HEK293T (cell line): ENCODE measurements around the gene SHISAL1.

Source experiments
- CTCF ChIA-PET: fragments of 350-600 bp; formaldehyde crosslinking; extraction: SDS; loops from one replicate; lab custom pipeline; 2021; ENCODE audit warnings: antibody characterized with exemption, inconsistent platforms; lab: Yijun Ruan, JAX
- POLR2A ChIA-PET: fragments of 350-600 bp; formaldehyde crosslinking; extraction: SDS; loops from one replicate; lab custom pipeline; 2020; ENCODE audit warnings: antibody characterized with exemption, inconsistent platforms; lab: Yijun Ruan, JAX
- DNase-seq: peaks from one replicate; pipeline ENCODE4 v3.0.0; 2012; ENCODE audit warnings: mixed read lengths; ENCODE audit errors: extremely low spot score
- ARNT ChIP-seq: fragments of 450-650 bp; IDR thresholded peaks from 2 replicates; pipeline ENCODE4 v1.6.1; 2017; ENCODE audit warnings: mild to moderate bottlenecking
- BHLHE40 ChIP-seq: fragments of 450-650 bp; IDR thresholded peaks from 2 replicates; pipeline ENCODE4 v1.6.1; 2016; ENCODE audit warnings: mild to moderate bottlenecking, moderate library complexity, borderline replicate concordance
- CTBP1 ChIP-seq: fragments of 450-650 bp; IDR thresholded peaks from 2 replicates; pipeline ENCODE4 v1.6.1; 2016; ENCODE audit warnings: borderline replicate concordance
- ELF4 ChIP-seq: fragments of 450-650 bp; IDR thresholded peaks from 2 replicates; pipeline ENCODE4 v1.6.1; 2017; ENCODE audit warnings: antibody characterized with exemption
- FOXA1 ChIP-seq: fragments of 450-650 bp; IDR thresholded peaks from 2 replicates; pipeline ENCODE4 v1.6.1; 2016; ENCODE audit warnings: mild to moderate bottlenecking
- FOXK2 ChIP-seq: fragments of 450-650 bp; IDR thresholded peaks from 2 replicates; pipeline ENCODE4 v1.6.1; 2016; ENCODE audit warnings: mild to moderate bottlenecking
- FOXM1 ChIP-seq: fragments of 450-650 bp; IDR thresholded peaks from 2 replicates; pipeline ENCODE4 v1.6.1; 2017; ENCODE audit warnings: mild to moderate bottlenecking, borderline replicate concordance
- HDGF ChIP-seq: fragments of 450-650 bp; IDR thresholded peaks from 2 replicates; pipeline ENCODE4 v1.6.1; 2017; ENCODE audit warnings: antibody characterized with exemption, borderline replicate concordance
- L3MBTL2 ChIP-seq: fragments of 450-650 bp; conservative IDR thresholded peaks from 2 replicates; pipeline ENCODE4 v1.6.1; 2016; ENCODE audit warnings: mild to moderate bottlenecking
- LEF1 ChIP-seq: fragments of 450-650 bp; IDR thresholded peaks from 2 replicates; pipeline ENCODE4 v1.6.1; 2017; ENCODE audit warnings: mild to moderate bottlenecking, borderline replicate concordance
- NFRKB ChIP-seq: fragments of 450-650 bp; IDR thresholded peaks from 2 replicates; pipeline ENCODE4 v1.6.1; 2016; ENCODE audit warnings: mild to moderate bottlenecking, moderate library complexity
- SP1 ChIP-seq: fragments of 450-650 bp; IDR thresholded peaks from 2 replicates; pipeline ENCODE4 v1.6.1; 2017
- SUZ12 ChIP-seq: fragments of 450-650 bp; IDR thresholded peaks from 2 replicates; pipeline ENCODE4 v1.6.1; 2016; ENCODE audit warnings: mild to moderate bottlenecking
- TARDBP ChIP-seq: fragments of 450-650 bp; IDR thresholded peaks from 2 replicates; pipeline ENCODE4 v1.6.1; 2016
- ZNF384 ChIP-seq: fragments of 450-650 bp; IDR thresholded peaks from 2 replicates; pipeline ENCODE4 v1.6.1; 2016
- TF ChIP-seq, protein P1 (sequence below): fragments of 450-650 bp; IDR thresholded peaks from 2 replicates; pipeline ENCODE4 v1.6.1; 2016

The SHISAL1 gene

DNA sequence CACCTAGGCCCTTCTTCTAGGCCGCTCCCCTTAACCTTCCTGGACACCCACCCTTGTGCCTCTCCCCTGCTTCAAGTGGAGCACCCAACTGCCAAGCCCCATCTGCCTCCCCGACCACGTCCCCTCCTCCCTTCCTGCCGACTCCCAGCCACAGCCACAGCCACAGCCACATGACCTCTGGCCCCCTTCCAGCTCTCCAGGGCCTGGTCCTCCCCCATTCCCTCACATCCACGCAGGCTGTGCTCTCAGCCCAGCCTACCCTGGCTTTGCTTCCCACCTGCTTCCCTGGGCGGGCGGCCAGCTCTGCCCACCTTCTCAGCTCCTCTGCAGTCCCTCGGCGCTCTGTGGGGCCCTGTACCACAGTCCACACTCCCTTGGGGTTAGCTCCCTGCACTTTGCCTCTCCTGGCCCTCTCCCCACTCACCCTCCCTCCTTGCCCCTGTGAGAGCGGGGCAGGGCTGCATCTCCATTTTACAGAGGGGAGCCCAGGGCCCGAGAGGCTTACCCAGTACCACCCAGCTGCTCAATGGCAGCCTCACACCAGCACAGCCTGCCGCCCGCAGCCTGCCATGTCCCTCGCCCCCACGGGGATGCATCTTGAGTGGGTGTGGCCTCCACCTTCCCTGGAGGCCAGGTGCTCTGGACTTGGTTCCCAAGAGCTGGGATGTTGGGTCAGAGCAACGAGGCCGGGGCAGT lies 111.7 kb downstream of the SHISAL1 start:
- POLR2A ChIA-PET: no interaction called here
- CTCF ChIA-PET: no interaction called here

DNA sequence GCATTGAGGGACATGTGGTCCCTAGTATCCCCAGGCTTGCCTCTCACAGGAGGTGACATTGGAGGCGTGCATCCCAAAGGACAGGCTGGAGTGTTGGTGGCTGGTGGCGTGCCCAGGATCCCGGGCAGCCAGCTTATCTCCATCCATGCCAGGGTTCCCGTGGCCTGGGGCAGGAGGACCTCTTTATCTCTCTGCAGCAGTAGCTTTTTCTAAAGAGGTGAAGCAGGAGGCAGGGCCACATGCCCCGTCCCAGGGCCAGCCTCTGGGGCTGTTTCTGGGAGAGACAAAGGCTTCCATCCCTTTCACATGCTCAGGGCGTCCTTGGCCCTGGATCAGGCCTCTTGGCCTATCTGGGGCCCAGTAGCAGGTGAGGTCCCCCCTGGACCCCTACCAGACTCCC lies 112.3 kb downstream of the SHISAL1 start:
- ChIA-PET POLR2A (no interaction called here), CTCF (no interaction called here)
- DNase-seq: no peak
- no peak for TF ChIP-seq TARDBP
- TF ChIP-seq NFRKB: no peak
- TF ChIP-seq ZNF384: no peak
- no peak for TF ChIP-seq FOXA1
- TF ChIP-seq, protein P1, sequence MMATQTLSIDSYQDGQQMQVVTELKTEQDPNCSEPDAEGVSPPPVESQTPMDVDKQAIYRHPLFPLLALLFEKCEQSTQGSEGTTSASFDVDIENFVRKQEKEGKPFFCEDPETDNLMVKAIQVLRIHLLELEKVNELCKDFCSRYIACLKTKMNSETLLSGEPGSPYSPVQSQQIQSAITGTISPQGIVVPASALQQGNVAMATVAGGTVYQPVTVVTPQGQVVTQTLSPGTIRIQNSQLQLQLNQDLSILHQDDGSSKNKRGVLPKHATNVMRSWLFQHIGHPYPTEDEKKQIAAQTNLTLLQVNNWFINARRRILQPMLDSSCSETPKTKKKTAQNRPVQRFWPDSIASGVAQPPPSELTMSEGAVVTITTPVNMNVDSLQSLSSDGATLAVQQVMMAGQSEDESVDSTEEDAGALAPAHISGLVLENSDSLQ: no peak
- no peak for TF ChIP-seq BHLHE40
- TF ChIP-seq ELF4: no peak
- TF ChIP-seq ARNT: no peak
- TF ChIP-seq SP1: no peak
- no peak for TF ChIP-seq CTBP1
- TF ChIP-seq FOXM1: no peak
- TF ChIP-seq HDGF: no peak
- no peak for TF ChIP-seq FOXK2
- no peak for TF ChIP-seq LEF1
- no peak for TF ChIP-seq L3MBTL2
- TF ChIP-seq SUZ12: no peak

More for the DNA sequence above, 111.7 kb downstream of the SHISAL1 start:
- TF ChIP-seq TARDBP (no peak), ELF4 (no peak), CTBP1 (no peak), LEF1 (no peak), ZNF384 (no peak)
- no peak for DNase-seq

DNA sequence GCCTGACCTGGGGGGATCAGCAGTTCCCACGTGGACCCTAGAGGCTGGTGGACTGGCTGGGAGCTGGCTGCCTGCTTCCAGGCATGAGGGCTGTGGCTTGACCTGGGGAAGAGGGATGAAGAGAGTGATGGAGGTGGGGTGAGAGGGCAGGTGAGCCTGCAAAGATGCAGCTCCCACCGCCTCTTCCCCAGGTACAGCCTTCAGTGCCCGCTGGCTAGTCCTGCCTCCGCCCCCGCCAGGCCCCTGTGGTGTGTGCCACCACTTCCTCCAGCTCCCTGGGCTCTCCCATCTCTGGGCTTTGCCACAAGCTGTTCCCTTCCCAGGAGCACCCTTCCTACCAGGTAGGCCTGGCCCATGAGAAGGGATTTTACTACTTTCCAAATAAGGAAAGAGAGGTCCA lies 112.9 kb downstream of the SHISAL1 start:
- ChIA-PET POLR2A (no interaction called here), CTCF (interaction anchor here (0.5 kb wide), 1 partner anchor 926 kb away, joined by 3 read pairs; no protein-coding TSS in a partner anchor)
- no peak for DNase-seq
- TF ChIP-seq BHLHE40: no peak
- TF ChIP-seq, protein P1: no peak
- no peak for TF ChIP-seq ELF4
- TF ChIP-seq ZNF384: no peak
- TF ChIP-seq TARDBP: no peak
- TF ChIP-seq FOXM1: no peak
- no peak for TF ChIP-seq SUZ12
- no peak for TF ChIP-seq NFRKB
- no peak for TF ChIP-seq FOXA1
- no peak for TF ChIP-seq LEF1
- no peak for TF ChIP-seq L3MBTL2
- no peak for TF ChIP-seq SP1
- TF ChIP-seq HDGF: no peak
- TF ChIP-seq ARNT: no peak
- no peak for TF ChIP-seq FOXK2
- TF ChIP-seq CTBP1: no peak

GRCh38 chr22:44199164-44199563 lies 113.6 kb downstream of the SHISAL1 start:
- ChIA-PET CTCF (no interaction called here), POLR2A (no interaction called here)
- TF ChIP-seq, protein P1: no peak
- TF ChIP-seq SUZ12 (no peak), NFRKB (no peak), ELF4 (no peak)
- no peak for DNase-seq

DNA sequence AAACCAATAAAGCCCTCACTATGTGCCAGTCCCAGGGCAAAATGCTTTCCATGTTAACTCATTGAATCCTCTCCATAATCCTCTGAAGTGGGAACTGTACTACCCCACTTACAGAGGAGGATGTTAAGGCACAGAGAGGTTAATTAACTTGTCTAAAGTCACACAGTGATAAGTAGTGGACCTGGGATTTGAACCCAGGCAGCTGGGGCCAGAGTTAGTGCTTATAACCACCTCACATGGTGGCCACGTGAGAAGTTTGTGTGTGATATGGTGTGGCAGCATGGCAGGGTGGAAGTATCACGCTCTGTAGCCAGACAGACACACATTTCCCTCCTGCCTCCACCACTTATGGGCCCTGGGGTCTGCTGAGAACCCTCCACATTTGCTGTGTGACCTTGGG lies 115.5 kb downstream of the SHISAL1 start:
- no peak for TF ChIP-seq SP1
- TF ChIP-seq ELF4: no peak
- TF ChIP-seq TARDBP: no peak
- no peak for TF ChIP-seq ARNT
- no peak for TF ChIP-seq HDGF
- TF ChIP-seq FOXK2: no peak
- TF ChIP-seq, protein P1: no peak
- TF ChIP-seq SUZ12: no peak
- TF ChIP-seq CTBP1: no peak
- TF ChIP-seq ZNF384: no peak
- no peak for TF ChIP-seq FOXA1
- TF ChIP-seq FOXM1: no peak
- no peak for TF ChIP-seq NFRKB
- TF ChIP-seq LEF1: no peak
- CTCF ChIA-PET: no interaction called here

GRCh38 chr22:44196731-44197131 lies 116.0 kb downstream of the SHISAL1 start:
- POLR2A ChIA-PET: no interaction called here
- no peak for DNase-seq
- TF ChIP-seq SP1: no peak
- no peak for TF ChIP-seq ZNF384
- no peak for TF ChIP-seq FOXA1
- no peak for TF ChIP-seq BHLHE40
- TF ChIP-seq SUZ12: no peak
- no peak for TF ChIP-seq HDGF
- TF ChIP-seq ELF4: no peak
- CTCF ChIA-PET: no interaction called here

More for the DNA sequence above, 115.5 kb downstream of the SHISAL1 start:
- POLR2A ChIA-PET: no interaction called here
- DNase-seq: no peak
